ENCODE data around the gene PPFIA2.

The PPFIA2 gene

DNA sequence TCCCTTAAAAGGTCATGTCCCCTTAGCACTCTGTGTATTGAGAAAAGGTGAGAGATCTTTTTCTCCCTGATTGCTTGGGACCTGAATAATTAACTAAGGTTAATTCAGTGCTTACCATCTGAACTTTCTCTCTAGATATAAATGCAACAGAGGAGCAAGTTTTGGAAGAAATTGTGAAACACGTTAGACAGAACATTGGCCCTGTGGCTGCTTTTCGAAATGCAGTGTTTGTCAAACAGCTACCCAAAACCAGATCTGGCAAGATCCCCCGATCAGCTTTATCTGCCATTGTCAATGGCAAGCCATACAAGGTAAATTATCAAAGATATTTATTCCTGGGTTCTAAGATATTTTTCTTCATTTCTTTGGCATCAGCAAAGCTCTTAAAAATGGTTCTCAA lies 505.8 kb downstream of the PPFIA2 start:
- H3K9me3 ChIP-seq (ENCODE audit: control insufficient read depth, insufficient read depth, low read length), result no peaks in the 10 kb centered on the region
- peaks cover 2% of the 10 kb centered on the region for H3K4me1 ChIP-seq (ENCODE audit: control insufficient read depth, insufficient read depth, low read length)
- H3K9ac ChIP-seq (ENCODE audit: low read depth, low read length), result no peak overlapping the region
- no peak overlapping the region for H3K4me3 ChIP-seq (ENCODE audit: low read depth, low read length)
- H3K36me3 ChIP-seq (ENCODE audit: control insufficient read depth, insufficient read depth, low read length), result no peaks in the 10 kb centered on the region
- no peaks in the 10 kb centered on the region for H3K27me3 ChIP-seq (ENCODE audit: control insufficient read depth, insufficient read depth, low read length)

DNA sequence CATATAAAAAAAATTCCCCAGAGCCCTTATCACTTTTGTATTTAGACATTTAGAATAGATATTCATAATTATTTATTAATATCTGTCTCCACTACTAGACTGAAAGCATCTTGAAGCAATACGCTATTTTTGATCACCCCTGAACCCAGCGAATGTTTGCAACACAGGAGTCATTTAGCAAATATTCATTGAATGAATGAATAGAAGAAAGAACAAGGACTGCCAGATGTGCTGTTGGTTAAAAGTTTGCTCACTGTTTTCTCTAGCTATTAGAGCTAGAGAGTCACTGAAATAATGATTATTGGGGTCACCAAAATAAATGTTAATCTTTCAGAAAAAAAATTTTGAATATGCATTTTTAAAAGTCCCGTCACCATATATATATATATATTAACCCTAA lies 506.9 kb downstream of the PPFIA2 start:
- H3K27me3 ChIP-seq (ENCODE audit: control insufficient read depth, insufficient read depth, low read length), result no peaks in the 10 kb centered on the region
- no peaks in the 10 kb centered on the region for H3K9me3 ChIP-seq (ENCODE audit: control insufficient read depth, insufficient read depth, low read length)
- no peak overlapping the region for H3K9ac ChIP-seq (ENCODE audit: low read depth, low read length)
- H3K4me1 ChIP-seq (ENCODE audit: control insufficient read depth, insufficient read depth, low read length), result peaks cover 2% of the 10 kb centered on the region
- H3K4me3 ChIP-seq (ENCODE audit: low read depth, low read length), result no peak overlapping the region
- H3K36me3 ChIP-seq (ENCODE audit: control insufficient read depth, insufficient read depth, low read length), result no peaks in the 10 kb centered on the region

DNA sequence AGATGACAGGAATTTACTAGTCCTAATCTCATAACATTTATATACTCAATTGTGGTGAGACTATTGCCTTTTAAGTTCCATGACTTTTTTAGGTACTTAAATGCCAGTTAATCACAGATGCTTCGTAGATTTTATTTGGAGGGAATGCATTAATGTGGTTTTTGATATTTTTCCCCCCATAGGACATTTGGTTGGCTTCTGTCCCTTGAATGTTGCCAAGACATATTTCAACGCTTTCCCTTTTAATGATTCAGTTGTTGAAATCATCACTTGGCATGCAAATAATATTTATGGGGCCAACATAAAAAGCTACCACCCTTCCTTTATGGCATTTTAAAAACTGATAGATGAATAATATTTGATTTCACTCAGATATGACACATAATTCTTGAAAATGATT lies 509.2 kb downstream of the PPFIA2 start:
- Histone ChIP-seq H3K27me3 (ENCODE audit: control insufficient read depth, insufficient read depth, low read length) (no peaks in the 10 kb centered on the region), H3K9me3 (ENCODE audit: control insufficient read depth, insufficient read depth, low read length) (no peaks in the 10 kb centered on the region), H3K9ac (ENCODE audit: low read depth, low read length) (no peak overlapping the region), H3K4me1 (ENCODE audit: control insufficient read depth, insufficient read depth, low read length) (peaks cover 6% of the 10 kb centered on the region), H3K36me3 (ENCODE audit: control insufficient read depth, insufficient read depth, low read length) (no peaks in the 10 kb centered on the region), H3K4me3 (ENCODE audit: low read depth, low read length) (no peak overlapping the region)

- Histone ChIP-seq H3K9me3 (ENCODE audit: control insufficient read depth, insufficient read depth, low read length) (no peaks in the 10 kb centered on the region), H3K9ac (ENCODE audit: low read depth, low read length) (peak overlapping the region; percentile 12), H3K4me3 (ENCODE audit: low read depth, low read length) (no peak overlapping the region), H3K4me1 (ENCODE audit: control insufficient read depth, insufficient read depth, low read length) (peaks cover 6% of the 10 kb centered on the region), H3K27me3 (ENCODE audit: control insufficient read depth, insufficient read depth, low read length) (no peaks in the 10 kb centered on the region), H3K36me3 (ENCODE audit: control insufficient read depth, insufficient read depth, low read length) (no peaks in the 10 kb centered on the region)
Observed at GRCh38 chr12:81245907-81246570, 513.1 kb downstream of the PPFIA2 start.

DNA sequence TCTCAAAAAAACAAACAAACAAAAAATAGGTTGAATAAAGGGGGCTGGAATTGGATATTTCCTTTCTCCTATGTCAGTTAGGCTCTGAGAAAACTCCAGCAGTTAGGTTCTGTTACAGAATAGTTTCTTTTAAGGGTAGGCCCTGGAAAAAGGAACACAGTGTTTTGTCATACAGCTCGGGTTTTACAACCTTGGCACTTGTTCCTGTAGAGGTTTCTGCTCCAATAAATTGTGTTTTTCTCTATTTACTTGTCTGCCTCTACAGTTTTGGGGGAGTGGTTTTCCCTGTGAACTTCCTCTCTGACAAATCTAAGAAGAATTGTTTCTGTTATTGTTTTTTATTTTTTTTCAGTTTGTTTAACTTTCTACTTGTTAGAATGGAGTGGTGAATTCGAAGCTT lies 513.7 kb downstream of the PPFIA2 start:
- no peak overlapping the region for H3K4me3 ChIP-seq (ENCODE audit: low read depth, low read length)
- H3K9ac ChIP-seq (ENCODE audit: low read depth, low read length), result peak overlapping the region; percentile 12
- no peaks in the 10 kb centered on the region for H3K36me3 ChIP-seq (ENCODE audit: control insufficient read depth, insufficient read depth, low read length)
- peaks cover 6% of the 10 kb centered on the region for H3K4me1 ChIP-seq (ENCODE audit: control insufficient read depth, insufficient read depth, low read length)
- no peaks in the 10 kb centered on the region for H3K27me3 ChIP-seq (ENCODE audit: control insufficient read depth, insufficient read depth, low read length)
- H3K9me3 ChIP-seq (ENCODE audit: control insufficient read depth, insufficient read depth, low read length), result no peaks in the 10 kb centered on the region

GRCh38 chr12:81231574-81232368 lies 527.4 kb downstream of the PPFIA2 start:
- H3K4me1 ChIP-seq (ENCODE audit: control insufficient read depth, insufficient read depth, low read length), result peaks cover 4% of the 10 kb centered on the region
- no peaks in the 10 kb centered on the region for H3K27me3 ChIP-seq (ENCODE audit: control insufficient read depth, insufficient read depth, low read length)
- no peaks in the 10 kb centered on the region for H3K36me3 ChIP-seq (ENCODE audit: control insufficient read depth, insufficient read depth, low read length)
- H3K4me3 ChIP-seq (ENCODE audit: low read depth, low read length), result no peak overlapping the region
- H3K9ac ChIP-seq (ENCODE audit: low read depth, low read length), result no peak overlapping the region
- H3K9me3 ChIP-seq (ENCODE audit: control insufficient read depth, insufficient read depth, low read length), result no peaks in the 10 kb centered on the region

DNA sequence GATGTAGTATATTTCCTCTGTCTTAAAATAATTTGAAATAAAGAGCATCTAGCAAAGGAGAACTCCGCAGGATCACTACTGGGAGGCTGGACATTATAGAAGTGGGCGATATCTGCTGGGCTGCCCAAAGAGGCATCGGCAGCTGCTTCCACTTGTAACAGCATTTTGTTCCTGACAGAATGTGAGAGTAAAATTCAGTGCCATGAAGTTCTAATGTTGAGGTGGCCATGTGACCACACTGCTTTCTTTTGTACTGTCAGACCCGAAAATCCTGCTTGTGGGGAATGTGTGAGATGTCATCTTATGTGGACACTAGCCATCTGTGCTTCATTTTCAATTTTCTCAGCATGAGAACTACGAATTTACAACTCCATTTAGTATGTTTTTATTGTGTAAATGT lies 529.4 kb downstream of the PPFIA2 start:
- Histone ChIP-seq H3K9ac (ENCODE audit: low read depth, low read length) (no peak overlapping the region), H3K4me1 (ENCODE audit: control insufficient read depth, insufficient read depth, low read length) (peaks cover 4% of the 10 kb centered on the region)

DNA sequence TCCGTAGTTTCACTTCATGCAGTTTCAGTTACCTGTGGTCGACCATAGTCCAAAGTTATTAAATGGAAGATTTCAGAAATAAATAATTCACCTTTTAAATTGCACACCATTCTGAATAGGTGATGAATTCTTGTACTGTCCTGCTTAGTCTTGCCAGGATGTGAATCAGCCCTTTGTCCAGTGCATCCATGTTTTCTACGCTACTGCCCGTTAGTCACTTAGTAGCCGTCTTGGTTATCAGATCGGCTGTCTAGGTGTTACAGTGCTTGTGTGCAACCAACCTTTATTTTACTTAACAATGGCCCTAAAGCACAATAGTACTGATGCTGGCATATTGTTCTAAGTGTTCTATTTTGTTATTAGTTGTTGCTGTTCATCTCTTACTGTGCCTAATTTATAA lies 534.5 kb downstream of the PPFIA2 start:
- no peaks in the 10 kb centered on the region for H3K9me3 ChIP-seq (ENCODE audit: control insufficient read depth, insufficient read depth, low read length)
- no peak overlapping the region for H3K9ac ChIP-seq (ENCODE audit: low read depth, low read length)
- no peak overlapping the region for H3K4me3 ChIP-seq (ENCODE audit: low read depth, low read length)
- no peaks in the 10 kb centered on the region for H3K36me3 ChIP-seq (ENCODE audit: control insufficient read depth, insufficient read depth, low read length)
- H3K4me1 ChIP-seq (ENCODE audit: control insufficient read depth, insufficient read depth, low read length), result peaks cover 3% of the 10 kb centered on the region
- no peaks in the 10 kb centered on the region for H3K27me3 ChIP-seq (ENCODE audit: control insufficient read depth, insufficient read depth, low read length)

More for the DNA sequence above, 529.4 kb downstream of the PPFIA2 start:
- Histone ChIP-seq H3K27me3 (ENCODE audit: control insufficient read depth, insufficient read depth, low read length) (no peaks in the 10 kb centered on the region), H3K36me3 (ENCODE audit: control insufficient read depth, insufficient read depth, low read length) (no peaks in the 10 kb centered on the region), H3K4me3 (ENCODE audit: low read depth, low read length) (no peak overlapping the region), H3K9me3 (ENCODE audit: control insufficient read depth, insufficient read depth, low read length) (no peaks in the 10 kb centered on the region)

GRCh38 chr12:81222846-81223592 lies 536.1 kb downstream of the PPFIA2 start:
- Histone ChIP-seq H3K4me3 (ENCODE audit: low read depth, low read length) (no peak overlapping the region), H3K4me1 (ENCODE audit: control insufficient read depth, insufficient read depth, low read length) (no peaks in the 10 kb centered on the region), H3K27me3 (ENCODE audit: control insufficient read depth, insufficient read depth, low read length) (no peaks in the 10 kb centered on the region), H3K36me3 (ENCODE audit: control insufficient read depth, insufficient read depth, low read length) (no peaks in the 10 kb centered on the region), H3K9me3 (ENCODE audit: control insufficient read depth, insufficient read depth, low read length) (no peaks in the 10 kb centered on the region), H3K9ac (ENCODE audit: low read depth, low read length) (no peak overlapping the region)

DNA sequence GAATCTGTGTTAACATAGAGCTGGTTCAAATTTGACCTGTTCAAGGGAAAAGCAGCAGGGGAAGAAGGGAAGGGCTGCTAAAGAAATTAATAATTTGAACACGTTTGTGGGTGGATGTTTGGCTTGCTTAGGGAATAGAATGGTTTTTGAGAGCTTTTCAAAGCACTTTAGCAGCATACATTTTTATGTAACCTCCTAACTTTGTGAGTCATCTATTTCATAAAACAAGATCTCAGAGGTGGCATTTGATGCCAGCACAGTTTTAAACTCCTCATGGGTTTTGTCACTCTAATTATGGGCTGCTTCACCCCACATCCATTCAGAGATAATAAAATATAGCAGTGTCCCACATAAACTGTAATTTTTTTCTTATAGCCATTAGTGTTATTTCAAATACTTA lies 537.5 kb downstream of the PPFIA2 start:
- Histone ChIP-seq H3K9me3 (ENCODE audit: control insufficient read depth, insufficient read depth, low read length) (no peaks in the 10 kb centered on the region), H3K9ac (ENCODE audit: low read depth, low read length) (no peak overlapping the region), H3K27me3 (ENCODE audit: control insufficient read depth, insufficient read depth, low read length) (no peaks in the 10 kb centered on the region), H3K36me3 (ENCODE audit: control insufficient read depth, insufficient read depth, low read length) (no peaks in the 10 kb centered on the region), H3K4me3 (ENCODE audit: low read depth, low read length) (no peak overlapping the region), H3K4me1 (ENCODE audit: control insufficient read depth, insufficient read depth, low read length) (no peaks in the 10 kb centered on the region)

DNA sequence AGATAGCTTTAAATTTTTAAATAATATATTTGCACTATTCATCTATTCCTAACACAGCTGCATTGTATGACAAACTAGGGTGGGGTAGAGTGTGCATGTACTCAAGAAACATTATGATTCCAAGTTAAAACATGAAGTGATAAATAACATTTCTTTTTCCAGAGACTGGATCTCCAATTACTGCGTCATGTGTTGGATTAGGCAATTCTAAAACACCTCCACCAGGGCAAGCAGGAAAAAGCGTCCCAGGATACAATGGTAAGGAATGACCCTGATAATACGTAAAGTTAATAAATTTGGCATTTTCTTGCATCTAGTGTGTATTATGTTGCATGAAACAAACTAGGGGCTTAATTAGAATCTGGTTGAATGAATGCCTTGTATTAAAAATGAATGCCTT lies 542.4 kb downstream of the PPFIA2 start:
- no peak overlapping the region for H3K4me3 ChIP-seq (ENCODE audit: low read depth, low read length)
- H3K9me3 ChIP-seq (ENCODE audit: control insufficient read depth, insufficient read depth, low read length), result no peaks in the 10 kb centered on the region
- H3K9ac ChIP-seq (ENCODE audit: low read depth, low read length), result no peak overlapping the region

More for the DNA sequence above, 542.4 kb downstream of the PPFIA2 start:
- H3K4me1 ChIP-seq (ENCODE audit: control insufficient read depth, insufficient read depth, low read length), result peaks cover 4% of the 10 kb centered on the region
- H3K27me3 ChIP-seq (ENCODE audit: control insufficient read depth, insufficient read depth, low read length), result no peaks in the 10 kb centered on the region
- no peaks in the 10 kb centered on the region for H3K36me3 ChIP-seq (ENCODE audit: control insufficient read depth, insufficient read depth, low read length)

All from iPS-15b (cell line).